Adrenal gland (tissue), 5 donors: ENCODE results near the gene GSPT1.

Experiments used
- CTCF ChIP-seq, 6 experiments: fragments of 450-650 bp in 4 of 6; fragments of 200-600 bp in 2 of 6; sonication (generic) in 1 of 6; IDR thresholded peaks; 1 replicate in 5 of 6; 2 replicates in 1 of 6; pipeline versions ENCODE4 v1.5.1 to v1.8.0; 2016 to 2021; ENCODE audit warnings: antibody characterized with exemption in 6 of 6, mild to moderate bottlenecking in 2 of 6, moderate library complexity in 1 of 6
- POLR2A ChIP-seq, 2 donors: fragments of 450-650 bp; IDR thresholded peaks; one replicate each; pipeline ENCODE4 v1.6.1; 2017; ENCODE audit warnings: antibody characterized with exemption in 2 of 2, mild to moderate bottlenecking in 2 of 2, moderate library complexity in 1 of 2
- donor health status: DM: no; HTN: no; CAD: no.

GRCh38 chr16:11862489-11862888 is 53.3 kb downstream of the GSPT1 start:
- TF ChIP-seq CTCF (IDR thresholded peaks at IDR 0.05) (no peak), POLR2A (IDR thresholded peaks at IDR 0.05) (no peak)
